PFSK-1 (cell line): ENCODE results near the gene FMNL1.

Experiments used
- POLR2AphosphoS5 ChIP-seq: IDR thresholded peaks from 2 replicates; pipeline ENCODE4 v1.6.1; 2012; ENCODE audit warnings: low read depth, mild to moderate bottlenecking, control low read depth, low read length, moderate library complexity
- SIN3A ChIP-seq: IDR thresholded peaks from 2 replicates; pipeline ENCODE4 v1.6.1; 2012; ENCODE audit warnings: mild to moderate bottlenecking, low read length, moderate library complexity, borderline replicate concordance; ENCODE audit not compliant: insufficient read depth
- TAF1 ChIP-seq: IDR thresholded peaks from 2 replicates; pipeline ENCODE4 v1.6.1; 2012; ENCODE audit warnings: low read length, control low read depth, borderline replicate concordance; ENCODE audit not compliant: insufficient read depth
- TF ChIP-seq, protein P1 (sequence below), 2 experiments: IDR thresholded peaks; 2 replicates each; pipeline versions ENCODE4 v1.6.1 to v1.8.0; 2011 to 2012; ENCODE audit warnings: low read depth in 2 of 2, low read length in 2 of 2, control low read depth in 1 of 2, inconsistent platforms in 1 of 2, mild to moderate bottlenecking in 1 of 2, moderate library complexity in 1 of 2; ENCODE audit not compliant: insufficient read depth in 1 of 2

GRCh38 chr17:45286286-45286685 is 64.6 kb downstream of the FMNL1 start:
- TF ChIP-seq POLR2AphosphoS5 (no peak), SIN3A (no peak), TAF1 (no peak)
- TF ChIP-seq, protein P1, sequence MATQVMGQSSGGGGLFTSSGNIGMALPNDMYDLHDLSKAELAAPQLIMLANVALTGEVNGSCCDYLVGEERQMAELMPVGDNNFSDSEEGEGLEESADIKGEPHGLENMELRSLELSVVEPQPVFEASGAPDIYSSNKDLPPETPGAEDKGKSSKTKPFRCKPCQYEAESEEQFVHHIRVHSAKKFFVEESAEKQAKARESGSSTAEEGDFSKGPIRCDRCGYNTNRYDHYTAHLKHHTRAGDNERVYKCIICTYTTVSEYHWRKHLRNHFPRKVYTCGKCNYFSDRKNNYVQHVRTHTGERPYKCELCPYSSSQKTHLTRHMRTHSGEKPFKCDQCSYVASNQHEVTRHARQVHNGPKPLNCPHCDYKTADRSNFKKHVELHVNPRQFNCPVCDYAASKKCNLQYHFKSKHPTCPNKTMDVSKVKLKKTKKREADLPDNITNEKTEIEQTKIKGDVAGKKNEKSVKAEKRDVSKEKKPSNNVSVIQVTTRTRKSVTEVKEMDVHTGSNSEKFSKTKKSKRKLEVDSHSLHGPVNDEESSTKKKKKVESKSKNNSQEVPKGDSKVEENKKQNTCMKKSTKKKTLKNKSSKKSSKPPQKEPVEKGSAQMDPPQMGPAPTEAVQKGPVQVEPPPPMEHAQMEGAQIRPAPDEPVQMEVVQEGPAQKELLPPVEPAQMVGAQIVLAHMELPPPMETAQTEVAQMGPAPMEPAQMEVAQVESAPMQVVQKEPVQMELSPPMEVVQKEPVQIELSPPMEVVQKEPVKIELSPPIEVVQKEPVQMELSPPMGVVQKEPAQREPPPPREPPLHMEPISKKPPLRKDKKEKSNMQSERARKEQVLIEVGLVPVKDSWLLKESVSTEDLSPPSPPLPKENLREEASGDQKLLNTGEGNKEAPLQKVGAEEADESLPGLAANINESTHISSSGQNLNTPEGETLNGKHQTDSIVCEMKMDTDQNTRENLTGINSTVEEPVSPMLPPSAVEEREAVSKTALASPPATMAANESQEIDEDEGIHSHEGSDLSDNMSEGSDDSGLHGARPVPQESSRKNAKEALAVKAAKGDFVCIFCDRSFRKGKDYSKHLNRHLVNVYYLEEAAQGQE (IDR thresholded peaks at IDR 0.05; ENCODE audit: insufficient read depth in 1 of 2, low read depth in 2 of 2, low read length in 2 of 2), result no peak
